ENCODE results near the gene ARHGAP26.
A peak's percentile ranks its signal among the peaks of the same experiment; 100 is the strongest.

The ARHGAP26 gene

DNA sequence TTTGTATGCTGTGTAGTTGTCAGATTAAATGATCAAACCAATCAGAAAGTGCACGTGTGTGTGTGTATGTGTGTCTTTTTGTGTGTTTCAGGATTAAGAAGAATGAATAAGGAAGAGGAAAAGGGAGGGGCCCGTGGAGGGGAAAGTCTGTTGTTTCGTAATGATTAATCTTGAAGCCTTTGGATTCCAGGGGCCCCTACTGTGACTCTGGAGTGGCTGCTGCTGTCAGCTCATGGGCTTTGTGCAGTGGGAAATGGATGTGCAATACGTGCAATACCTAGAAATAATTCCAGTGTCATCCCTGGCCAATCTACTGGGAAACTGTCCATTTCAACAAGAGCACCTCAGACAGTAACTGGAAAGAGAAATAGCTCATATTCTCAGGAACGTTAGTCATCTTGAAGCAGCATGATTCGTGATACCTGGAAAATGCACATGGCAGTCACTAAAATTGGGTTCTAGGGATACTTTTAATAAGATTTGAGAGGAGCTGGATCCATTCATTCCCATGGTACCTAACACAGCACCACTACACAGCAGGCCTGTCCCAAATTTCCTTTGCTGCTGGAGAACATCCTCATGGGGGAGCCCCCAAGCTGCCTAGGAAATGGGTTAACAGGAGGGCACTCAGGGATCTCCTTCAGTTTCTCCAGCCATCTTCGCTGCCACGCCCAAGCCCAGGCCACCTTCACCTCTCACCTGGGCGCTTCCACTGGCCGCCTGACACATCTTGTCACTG lies 447.1 kb downstream of the ARHGAP26 start:
- peak; percentile 52 for DNase-seq

DNA sequence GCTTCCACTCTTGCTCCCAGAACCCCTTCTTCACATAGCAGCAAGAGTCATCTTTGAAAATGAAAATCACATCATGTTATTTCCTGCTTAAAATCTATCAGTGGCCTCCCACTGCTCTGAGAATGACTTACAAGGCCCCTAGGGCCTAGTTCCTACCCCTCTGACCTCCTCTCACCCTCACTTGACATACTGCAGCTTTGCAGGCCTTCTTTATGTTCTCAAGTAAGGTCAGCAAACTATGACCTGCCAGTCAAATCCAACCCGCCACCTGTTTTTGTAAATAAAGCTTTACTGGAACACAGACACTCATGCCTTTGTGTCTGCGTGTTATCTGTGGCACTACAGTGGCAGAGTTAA lies 447.6 kb downstream of the ARHGAP26 start:
- no peak for DNase-seq

DNA sequence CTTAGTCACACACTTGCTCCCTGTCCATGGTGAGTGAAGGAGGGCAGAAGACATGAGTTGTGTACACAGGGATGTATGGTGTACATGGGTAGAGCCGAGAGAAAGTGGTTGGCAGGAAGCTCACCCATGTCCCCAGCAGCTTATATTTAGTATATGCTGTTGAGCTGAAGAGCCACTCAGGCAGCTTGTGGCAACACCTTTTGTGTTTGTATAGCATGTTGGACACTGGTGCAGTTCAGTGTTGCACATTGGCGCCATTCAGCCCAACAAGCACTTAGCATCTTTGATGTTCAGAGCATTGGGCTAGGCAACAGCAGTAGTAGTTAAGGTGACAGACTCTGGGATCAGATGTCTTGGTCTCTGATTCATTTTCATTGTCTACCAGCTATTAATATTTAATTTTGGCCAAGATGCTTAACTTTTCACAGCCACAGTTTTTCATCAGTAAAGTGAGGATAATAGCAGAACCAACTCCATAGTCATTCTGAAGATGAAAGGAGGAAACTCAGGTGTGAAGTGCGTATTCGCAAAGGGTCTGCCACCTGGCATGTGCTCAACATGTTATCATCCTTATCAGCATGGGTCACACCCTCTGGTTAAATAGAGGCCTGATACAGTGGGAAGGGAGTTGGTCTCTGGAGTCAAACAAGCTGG lies 448.5 kb downstream of the ARHGAP26 start:
- no peak for DNase-seq

DNA sequence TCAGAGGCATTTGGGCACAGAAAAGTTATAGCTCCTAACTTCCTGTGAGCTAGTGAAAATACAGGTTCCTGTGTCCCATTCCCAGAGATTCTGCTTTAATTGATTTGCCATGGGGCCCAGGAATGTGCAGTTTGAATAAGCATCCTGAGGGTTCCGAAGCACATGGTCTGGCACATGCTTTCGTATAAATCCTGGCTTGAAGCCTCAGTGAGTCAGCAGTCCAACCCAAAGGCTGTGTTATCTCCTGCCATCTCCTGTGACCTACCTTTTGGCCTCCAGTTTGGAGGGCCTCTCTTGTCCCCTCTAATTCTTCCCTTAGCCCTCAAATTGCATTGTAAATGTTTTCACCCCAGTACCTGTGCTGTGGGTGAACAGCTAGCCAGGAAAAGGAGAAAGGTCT lies 449.5 kb downstream of the ARHGAP26 start:
- DNase-seq: no peak

DNA sequence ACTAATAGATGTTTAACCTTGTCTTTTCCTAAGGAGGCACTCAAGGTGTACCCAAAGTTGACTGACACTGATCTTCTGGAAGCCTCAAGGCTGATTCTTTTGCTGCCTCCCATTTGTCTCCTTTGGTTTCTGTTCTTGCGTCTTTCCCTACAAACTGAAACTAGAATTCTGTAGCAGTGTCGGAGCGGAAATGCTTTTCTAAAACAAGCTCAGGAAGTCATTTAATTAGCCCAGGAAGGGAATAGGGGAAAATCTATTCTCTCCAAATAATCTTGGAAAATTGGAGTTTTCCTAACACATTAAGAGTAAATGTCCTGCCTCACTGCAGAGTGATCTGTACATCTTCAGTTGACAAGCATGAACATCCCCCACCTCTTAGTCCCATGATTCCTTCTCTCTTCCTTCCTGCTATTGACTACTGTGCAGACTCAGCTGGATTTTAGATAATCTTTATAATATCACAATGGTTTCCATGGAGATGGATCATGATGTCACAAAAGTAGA lies 450.6 kb downstream of the ARHGAP26 start:
- no peak for DNase-seq

DNA sequence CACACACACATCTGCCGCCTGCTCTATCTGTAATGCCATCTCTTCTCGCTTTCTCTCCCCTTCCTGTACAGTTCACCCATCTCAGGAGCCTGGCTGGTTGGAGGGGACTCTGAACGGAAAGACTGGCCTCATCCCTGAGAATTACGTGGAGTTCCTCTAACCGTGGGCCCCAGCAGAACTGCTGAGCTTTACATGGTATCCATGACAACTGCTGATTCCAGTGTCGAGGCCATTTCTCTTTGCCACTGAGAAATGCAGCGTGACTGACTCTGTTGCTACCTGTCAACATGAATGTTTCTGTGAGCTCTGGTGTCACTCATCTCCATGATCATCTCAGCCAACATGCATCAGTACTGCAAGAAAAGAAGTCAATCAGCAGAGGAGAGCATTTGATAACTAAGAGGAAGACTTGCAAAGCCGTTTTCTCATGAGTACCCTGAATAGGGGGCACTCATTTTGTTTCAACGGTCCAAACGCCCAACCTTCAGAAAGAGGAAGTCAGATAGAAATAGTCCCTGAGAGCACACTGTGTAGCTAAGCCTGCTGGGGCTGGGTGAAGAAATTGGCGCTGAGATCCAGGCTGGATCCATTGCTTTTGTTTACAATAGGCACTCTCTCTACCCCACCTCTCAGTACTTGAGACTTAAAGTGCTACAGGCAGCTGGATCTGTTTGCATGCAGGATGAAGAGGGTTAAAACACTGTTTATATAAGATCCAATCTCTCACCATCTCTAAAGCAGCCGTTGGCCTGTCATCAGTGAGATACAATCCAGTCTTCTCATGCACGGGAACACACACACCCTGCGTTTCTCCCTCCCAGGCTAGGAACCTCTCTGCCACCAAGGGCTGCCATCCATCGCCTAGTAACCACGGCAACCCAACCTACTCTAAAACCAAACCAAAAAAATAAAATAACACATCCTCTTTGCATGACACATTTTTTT lies 452.4 kb downstream of the ARHGAP26 start:
- DNase-seq: peak; percentile 54

DNA sequence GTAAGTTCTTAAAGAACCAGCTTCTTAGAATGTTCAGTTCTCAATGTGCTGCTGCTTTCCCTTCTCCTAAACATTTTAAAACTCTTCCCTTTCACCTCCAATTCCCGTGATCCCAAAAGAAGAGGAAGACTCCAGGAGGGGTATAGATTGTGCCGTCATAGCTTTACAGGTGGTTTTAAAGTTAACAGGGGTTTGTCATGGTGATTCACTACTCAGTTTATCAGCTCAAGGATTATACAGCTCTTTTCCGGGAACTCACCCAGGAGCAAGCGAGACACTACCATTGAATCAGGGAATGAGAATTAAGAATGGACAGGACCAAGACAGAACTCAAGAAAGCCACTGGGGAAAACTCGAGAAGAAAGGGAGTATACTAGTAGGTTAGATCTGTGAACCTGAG lies 454.5 kb downstream of the ARHGAP26 start:
- no peak for DNase-seq

DNA sequence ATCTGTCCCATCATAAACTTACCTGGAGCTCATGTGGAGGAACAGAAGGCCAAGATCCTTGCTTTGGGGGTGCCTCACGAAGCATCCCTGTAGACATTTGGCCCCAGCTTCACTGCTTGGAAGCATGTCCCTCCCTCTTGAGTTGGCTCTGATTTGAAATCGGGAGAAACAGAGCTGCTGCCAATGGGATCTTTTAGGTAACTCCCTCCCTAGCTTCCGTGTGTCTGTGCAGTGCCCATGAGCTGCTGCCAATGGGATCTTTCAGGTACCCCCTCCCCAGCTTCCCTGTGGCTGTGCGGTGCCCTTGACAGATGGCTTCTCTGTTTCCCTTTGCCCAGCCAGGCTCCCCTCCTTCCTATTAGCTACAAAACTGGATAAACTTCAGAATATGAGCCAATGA lies 455.3 kb downstream of the ARHGAP26 start:
- DNase-seq: no peak

DNA sequence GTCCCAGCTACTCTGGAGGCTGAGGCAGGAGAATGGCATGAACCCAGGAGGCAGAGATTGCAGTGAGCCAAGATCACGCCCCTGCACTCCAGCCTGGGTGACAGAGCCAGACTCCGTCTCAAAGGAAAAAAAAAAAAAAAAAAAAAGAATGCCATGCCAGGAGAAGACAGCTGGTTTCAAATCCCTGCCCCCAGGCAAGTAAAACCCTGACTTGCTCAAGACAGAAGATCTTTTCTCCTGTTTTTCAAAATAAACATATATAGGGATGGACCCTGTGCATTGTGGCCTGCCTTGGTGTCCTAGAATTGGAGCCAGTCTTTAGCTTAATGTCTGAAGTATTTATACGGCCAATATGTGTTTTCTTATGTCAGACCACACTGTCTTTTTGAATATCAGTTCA lies 456.2 kb downstream of the ARHGAP26 start:
- no peak for DNase-seq

DNA sequence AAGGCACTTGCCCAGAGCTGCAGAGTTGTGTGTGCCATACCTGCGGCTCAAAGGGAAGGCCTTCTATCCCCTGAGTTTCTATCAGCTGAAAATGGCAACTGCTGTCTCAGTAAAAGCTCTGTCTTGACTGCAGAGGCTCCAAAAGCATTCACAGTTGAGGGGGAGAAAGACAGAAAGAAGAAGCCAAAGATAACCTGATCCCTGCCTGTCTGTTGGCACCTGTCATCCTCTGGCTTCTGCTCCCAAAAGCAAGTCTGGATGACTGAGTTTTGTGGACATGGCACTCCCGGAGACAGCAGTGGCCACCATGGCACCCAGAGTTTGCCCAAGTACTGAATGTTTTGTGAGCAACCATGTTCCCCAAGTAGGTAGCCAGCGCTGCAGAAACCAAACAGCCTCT lies 456.7 kb downstream of the ARHGAP26 start:
- no peak for DNase-seq

DNA sequence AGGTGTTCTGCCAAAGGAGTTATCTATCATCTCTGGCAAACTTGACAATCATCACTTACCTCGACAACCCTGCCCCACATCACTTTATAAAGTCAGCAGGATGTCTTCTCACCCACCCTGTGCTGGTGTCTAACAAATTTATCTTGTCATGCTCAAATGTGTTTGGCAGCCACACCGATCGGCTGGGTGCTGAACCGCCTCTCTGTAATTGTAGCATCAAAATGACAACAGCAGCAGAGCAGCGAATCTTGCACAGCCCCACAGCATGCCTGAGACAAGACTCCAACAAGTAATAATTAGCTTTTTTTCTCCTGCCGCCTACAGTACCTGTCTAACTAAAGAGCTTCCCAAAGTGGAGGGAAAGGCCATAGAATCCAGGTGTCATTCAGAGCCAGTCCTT lies 457.1 kb downstream of the ARHGAP26 start:
- DNase-seq: no peak

DNA sequence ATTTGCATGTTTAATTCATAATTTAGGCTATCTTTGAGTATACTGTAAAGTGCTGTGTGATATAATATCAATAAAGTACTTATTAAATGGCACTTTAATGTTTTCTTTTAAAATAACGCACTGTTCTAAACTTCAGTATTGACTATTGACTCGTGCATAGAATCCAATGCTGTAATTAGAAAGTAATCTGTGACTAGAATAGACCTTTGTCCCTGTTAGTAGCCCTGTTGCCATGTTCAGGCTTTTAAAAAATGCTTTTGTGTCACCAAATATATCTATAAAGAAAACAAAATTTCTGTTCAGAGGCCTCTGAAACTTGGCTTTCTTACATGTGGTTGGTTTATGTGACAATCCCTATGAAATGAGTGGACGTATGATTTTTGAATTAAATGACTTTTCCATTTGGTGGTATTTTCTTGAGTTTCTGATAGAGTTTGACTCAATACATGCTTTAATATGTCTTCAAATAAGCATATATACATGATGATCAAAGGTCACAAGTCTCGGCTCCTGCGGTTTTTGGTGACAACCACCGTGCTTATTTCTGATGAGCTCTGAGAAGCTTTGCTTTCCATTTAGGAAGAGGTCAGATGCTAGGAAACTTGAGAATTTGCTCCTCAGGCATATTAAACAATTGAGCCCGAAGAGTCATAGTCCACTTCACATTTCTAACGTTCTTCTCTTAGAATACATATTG lies 458.6 kb downstream of the ARHGAP26 start:
- DNase-seq: peak; percentile 53

DNA sequence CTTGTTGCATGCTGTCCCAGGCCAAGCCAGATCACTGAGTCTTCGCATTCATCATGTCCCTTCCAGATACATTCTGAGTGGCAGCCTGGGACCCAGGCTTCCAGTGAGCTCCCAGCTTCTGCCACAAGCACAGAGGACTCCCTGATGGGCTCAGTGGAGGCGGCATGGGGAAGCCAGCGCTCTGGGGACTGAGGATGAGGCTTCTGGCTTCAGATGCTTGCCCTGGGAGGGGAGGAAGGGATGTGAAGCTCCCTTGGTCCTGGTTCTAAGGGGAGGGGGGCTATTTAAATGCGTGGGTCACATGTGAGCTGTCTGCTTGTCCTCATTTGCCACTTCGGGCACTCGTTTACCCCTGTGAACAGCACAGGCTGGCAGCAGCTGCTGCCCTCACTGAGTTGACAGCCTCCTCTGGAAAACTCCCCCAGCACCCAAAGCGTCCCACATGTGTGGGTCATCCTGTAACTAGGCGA lies 459.3 kb downstream of the ARHGAP26 start:
- peak; percentile 31 for DNase-seq

DNA sequence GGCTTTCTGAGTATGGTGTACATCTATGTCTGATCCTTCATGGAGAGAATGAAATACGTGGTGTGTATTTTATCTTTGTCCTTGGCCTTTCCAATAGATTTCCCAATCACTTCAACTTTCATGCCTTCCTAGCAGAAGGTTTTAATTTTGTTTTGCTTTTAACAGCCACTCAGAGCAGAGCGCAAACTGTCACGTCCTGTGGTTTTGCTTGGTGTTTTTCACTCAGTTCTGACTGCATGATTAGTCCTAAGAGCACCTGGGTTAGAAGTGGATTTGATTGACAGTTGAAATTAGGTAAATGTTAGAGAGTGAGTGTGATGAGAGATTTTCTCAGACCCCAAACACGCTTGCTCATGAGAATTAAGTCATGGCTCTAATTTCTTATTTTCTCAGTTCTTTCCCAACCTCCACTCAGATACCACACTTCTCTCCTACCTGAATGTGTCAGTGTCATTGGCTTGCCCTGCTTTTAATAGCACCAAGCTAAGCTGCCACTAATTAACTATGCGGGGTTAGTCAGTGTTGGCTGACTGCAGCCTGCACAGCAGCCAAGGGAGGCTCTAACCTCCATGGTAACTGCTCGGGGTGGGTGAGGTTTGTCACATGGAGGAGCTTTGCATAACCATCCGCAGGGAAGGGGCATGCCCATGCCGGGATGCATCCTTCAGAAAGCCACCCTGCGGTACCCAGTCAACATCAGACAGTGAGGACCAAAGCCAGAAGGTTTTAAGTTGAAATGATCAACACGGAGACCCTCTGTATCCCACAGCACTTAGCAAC lies 459.9 kb downstream of the ARHGAP26 start:
- peak; percentile 60 for DNase-seq

DNA sequence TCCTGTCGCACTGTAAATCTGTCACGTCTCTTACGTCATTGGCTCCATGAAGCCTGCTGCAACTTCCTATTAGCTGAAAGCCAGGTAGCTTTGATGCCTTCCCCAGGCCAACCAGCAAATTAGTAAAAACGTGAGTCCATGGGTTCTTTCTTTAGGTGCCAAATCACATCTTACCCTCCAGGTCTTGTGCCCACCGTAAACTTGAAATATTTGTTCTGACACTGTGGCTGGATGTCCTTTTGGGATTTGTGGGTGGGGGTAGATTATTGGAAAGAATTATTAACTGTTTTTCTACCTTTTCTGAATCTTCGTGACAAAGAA lies 460.5 kb downstream of the ARHGAP26 start:
- no peak for DNase-seq

DNA sequence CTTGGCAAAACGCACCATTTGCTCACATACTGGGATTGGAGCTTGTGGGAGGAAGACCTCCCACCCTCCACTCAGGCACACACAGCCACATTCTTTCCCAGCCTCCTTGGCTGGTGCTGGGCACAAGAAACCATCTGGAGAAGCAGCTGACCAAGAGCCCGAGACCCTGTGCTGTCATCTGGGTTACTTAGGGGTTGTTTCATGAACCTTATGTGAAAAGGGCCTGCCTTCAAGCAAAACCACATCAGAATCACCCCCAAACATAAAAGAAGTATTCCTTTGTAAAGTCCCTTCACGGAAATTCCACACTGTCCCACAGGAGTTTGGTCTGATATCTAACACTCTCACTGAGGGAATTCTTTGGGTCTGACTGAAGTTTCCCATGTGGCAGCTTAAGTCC lies 461.2 kb downstream of the ARHGAP26 start:
- no peak for DNase-seq

DNA sequence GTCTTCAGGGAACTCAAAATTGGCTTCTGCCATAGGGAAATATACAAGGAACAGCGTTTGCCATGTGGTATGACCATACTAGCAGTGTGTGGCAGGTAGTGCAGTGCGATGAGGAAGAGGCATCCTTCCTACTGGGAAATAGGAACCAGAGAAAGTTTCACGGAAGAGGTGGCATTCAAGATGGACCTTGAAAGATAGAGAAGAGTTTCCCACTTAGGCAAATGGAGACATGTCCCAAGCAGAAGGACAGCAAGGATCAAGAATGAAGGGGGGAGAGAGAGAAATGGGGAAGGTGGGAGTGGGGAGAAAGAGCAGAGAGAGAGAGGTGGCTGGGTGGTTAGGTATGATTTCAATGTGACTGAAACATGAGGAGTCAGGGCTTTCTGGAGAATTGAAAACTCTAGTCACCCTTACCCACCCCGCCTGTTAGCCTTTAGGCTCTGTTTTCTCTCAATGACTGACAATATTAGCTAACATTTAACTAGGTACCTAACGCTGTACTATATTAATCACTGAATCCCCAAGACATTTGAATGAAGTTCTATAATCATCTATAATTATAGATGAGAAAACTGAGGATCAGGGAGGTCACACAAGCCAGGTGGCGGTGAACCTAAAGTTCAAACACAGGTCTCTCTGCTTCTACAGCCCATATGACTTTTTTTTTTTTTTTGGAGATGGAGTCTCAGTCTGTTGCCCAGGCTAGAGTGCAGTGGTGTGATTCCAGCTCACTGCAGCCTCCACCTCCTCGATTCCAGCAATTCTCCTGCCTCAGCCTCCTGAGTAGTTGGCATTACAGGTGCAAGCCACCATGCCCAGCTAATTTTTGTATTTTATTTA lies 462.0 kb downstream of the ARHGAP26 start:
- DNase-seq: no peak

DNA sequence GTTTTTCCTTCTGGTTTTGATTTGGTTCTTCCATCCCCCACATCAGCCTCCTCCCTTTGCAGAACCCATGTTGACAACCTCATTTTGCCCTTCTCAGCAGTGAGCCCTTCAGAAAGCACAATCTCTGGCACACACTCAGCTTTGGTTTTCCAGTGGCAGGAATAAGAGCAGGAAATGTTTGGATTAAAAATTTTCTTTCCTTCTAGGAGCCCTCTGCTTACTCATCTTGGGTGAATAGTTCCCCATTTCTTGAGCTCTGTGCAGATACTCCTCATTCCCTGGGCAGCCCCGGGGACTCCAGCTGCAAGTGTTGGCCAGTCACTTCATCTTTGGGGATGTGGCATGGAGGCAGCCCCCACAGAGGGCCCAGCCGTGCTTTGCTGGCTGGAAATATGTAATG lies 462.9 kb downstream of the ARHGAP26 start:
- no peak for DNase-seq

DNA sequence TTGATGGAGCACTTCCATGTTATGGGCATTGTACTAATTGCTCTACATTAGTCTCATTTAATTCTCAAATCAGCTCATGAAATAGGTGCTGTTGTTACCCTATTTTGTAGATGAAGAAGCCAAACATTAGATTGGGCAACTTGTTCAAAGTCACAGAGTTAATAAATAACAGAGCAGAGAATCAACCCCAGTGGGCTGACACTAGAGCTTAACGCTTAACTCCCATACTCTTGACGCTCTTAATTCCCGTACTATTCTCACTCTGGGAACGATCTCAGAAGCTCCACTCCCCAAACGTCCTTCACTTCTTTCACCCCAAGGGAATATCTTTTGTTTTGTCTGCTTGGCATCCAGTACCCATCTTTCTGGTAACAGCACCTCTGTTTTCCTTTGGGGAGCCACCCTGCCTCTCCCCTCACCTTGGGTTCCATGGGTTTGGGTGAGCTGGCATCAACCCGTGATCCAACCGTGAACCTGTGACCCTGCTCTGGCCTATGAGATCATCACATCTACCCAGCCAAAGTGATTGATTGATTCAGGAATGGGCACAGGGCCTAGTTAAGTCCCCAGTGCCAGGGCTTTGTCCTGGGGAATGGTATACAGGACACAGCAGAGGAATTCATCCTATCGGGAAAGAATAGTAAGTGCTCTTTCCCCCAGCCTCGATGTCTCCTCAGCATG lies 464.1 kb downstream of the ARHGAP26 start:
- DNase-seq: no peak

DNA sequence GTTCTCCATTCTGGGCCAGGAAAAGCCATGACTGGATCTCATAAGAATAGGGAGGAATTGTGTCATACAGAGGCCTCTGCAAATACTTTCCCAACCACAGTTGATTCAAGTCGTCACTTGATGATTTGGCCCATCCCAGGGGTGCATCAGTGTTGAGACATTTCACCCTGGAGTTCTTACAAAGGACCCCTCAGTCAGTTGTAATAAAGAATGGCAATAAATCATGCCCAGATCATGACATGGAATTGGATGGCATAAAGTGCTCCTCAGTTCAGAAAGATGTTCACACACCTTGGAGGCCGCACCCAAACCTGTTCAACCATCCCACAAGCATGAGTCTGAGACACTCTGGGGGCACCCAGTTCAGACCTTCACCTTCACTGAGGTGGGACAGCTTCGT lies 465.2 kb downstream of the ARHGAP26 start:
- no peak for DNase-seq

DNA sequence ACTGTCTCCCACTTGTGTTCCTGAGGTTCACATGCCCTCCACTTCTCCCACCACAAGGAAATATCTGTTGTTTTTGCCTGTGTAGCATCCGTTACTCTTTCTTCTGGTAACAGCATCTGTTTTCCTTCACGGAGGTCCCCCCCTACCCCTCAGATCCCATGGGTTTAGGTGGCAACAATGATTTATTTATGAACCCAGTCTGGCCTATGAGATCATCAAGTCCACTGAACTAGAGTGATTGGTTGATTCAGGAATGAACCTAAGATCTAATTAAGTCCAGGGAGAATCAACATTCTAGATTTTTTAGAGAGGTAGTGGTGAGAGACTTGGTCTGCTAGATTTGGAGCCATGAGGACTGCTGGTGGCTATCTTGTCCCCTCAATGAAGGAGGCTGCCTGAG lies 466.5 kb downstream of the ARHGAP26 start:
- no peak for DNase-seq
